Ovary (tissue), 3 donors: ENCODE data around the gene DPRX.

Experiments used
- EP300 ChIP-seq: sonication (generic); formaldehyde crosslinking; IDR thresholded peaks from one replicate; pipeline ENCODE4 v1.6.1; 2017; ENCODE audit warnings: antibody characterized with exemption
- POLR2A ChIP-seq: fragments of 450-650 bp; IDR thresholded peaks from one replicate; pipeline ENCODE4 v1.6.1; 2017; ENCODE audit warnings: antibody characterized with exemption, mild to moderate bottlenecking, moderate library complexity
- TF ChIP-seq, protein P1 (sequence below), 3 donors: fragments of 450-650 bp in 2 of 3; fragments of 200-600 bp in 1 of 3; IDR thresholded peaks; one replicate each; pipeline versions ENCODE4 v1.5.1 to v1.8.0; 2016 to 2022; ENCODE audit warnings: antibody characterized with exemption in 3 of 3, mild to moderate bottlenecking in 1 of 3
- donor health status: DM: no; HTN: no; CAD: no.

- TF ChIP-seq, protein P1, sequence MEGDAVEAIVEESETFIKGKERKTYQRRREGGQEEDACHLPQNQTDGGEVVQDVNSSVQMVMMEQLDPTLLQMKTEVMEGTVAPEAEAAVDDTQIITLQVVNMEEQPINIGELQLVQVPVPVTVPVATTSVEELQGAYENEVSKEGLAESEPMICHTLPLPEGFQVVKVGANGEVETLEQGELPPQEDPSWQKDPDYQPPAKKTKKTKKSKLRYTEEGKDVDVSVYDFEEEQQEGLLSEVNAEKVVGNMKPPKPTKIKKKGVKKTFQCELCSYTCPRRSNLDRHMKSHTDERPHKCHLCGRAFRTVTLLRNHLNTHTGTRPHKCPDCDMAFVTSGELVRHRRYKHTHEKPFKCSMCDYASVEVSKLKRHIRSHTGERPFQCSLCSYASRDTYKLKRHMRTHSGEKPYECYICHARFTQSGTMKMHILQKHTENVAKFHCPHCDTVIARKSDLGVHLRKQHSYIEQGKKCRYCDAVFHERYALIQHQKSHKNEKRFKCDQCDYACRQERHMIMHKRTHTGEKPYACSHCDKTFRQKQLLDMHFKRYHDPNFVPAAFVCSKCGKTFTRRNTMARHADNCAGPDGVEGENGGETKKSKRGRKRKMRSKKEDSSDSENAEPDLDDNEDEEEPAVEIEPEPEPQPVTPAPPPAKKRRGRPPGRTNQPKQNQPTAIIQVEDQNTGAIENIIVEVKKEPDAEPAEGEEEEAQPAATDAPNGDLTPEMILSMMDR (IDR thresholded peaks at IDR 0.05) = no peak
- TF ChIP-seq POLR2A (no peak), EP300 (no peak)
These were observed 30.4 kb downstream of the DPRX start for GRCh38 chr19:53662209-53662608.
